Hematopoietic multipotent progenitor cell treated with erythropoietin and hydrocortisone succinate and interleukin-3 and kit ligand, for 15 days (in vitro differentiated cells): Measurements from ENCODE around the gene RAP1B.
A peak's percentile ranks its signal among the peaks of the same experiment; 100 is the strongest.

Experiments
- DNase-seq: peaks from one replicate; pipeline ENCODE4 v3.0.0-alpha.2; 2015; ENCODE audit warnings: low spot score

The RAP1B gene

GRCh38 chr12:68610370-68611093 lies at the start of gene RAP1B:
Gene RAP1B, plus strand, starts transcription at chr12:68610899. Its CDS starts 37,826 bp downstream, at chr12:68648725.
- DNase-seq = peak; percentile 93

- no peak for DNase-seq
These were observed 48.9 kb upstream of the RAP1B start for GRCh38 chr12:68561830-68562229.

GRCh38 chr12:68564166-68564565 lies 46.5 kb upstream of the RAP1B start:
- no peak for DNase-seq

GRCh38 chr12:68565391-68565903 lies 45.3 kb upstream of the RAP1B start:
- no peak for DNase-seq

GRCh38 chr12:68568922-68569569 lies 41.7 kb upstream of the RAP1B start:
- DNase-seq = no peak

GRCh38 chr12:68572661-68573060 lies 38.0 kb upstream of the RAP1B start:
- no peak for DNase-seq

GRCh38 chr12:68573406-68573805 lies 37.3 kb upstream of the RAP1B start:
- no peak for DNase-seq

GRCh38 chr12:68577949-68578348 lies 32.8 kb upstream of the RAP1B start:
- DNase-seq = no peak

GRCh38 chr12:68578765-68579164 lies 31.9 kb upstream of the RAP1B start:
- DNase-seq = no peak

DNA sequence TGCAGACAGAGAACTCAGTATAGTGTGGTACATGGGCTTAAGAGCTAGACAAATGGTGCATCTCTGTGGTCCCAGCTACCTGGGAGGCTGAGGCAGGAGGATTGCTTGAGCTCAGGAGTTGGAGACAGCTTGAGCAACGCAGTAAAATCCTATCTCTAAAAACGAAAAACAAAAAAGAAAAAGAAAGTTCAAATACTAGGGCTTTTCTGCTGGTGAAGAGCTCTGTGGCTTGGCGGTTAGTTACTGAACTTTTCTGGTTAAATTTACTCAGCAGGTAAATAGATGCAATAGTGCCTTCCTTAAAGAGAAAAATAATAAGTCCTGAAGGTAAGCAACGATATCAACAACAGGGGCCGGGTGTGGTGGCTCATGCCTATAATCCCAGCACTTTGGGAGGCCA lies 31.4 kb upstream of the RAP1B start:
- DNase-seq = no peak

DNA sequence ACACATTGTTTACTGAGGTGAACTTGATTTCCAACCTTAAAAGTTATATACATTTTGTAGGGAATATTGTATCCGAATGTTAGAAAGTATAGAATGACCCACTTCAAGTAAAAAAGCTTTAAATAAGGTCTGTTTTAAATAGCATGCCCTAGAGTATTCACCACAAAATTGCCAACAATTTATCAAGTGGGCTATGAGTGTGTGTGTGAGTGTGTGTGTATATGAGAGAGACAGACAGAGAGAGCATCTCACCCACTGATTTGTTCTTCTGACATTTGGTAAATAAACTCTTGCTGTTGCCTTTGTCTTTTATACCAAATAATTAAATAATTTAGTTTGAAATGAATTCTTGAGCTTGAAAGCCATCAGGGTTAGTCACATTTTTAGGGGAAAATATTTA lies 29.8 kb upstream of the RAP1B start:
- DNase-seq = no peak

DNA sequence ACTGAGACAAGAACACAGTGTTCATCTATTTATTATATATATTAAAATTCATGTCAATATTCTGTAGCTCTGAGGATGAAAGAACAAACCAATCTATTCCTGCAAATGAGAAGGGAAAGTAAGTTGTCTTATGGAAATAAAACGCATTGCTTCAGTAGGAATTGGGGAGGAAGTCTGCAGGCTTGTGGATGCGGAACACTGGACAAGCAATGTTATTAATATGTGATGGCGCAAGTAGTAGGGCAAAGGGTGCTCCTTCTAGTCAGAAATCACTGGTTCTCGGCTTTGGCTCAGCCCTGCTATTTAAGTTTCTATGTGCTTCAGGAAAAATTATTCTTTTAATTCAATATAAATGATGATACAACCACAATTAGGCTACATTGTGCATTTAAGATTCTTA lies 28.8 kb upstream of the RAP1B start:
- no peak for DNase-seq

DNA sequence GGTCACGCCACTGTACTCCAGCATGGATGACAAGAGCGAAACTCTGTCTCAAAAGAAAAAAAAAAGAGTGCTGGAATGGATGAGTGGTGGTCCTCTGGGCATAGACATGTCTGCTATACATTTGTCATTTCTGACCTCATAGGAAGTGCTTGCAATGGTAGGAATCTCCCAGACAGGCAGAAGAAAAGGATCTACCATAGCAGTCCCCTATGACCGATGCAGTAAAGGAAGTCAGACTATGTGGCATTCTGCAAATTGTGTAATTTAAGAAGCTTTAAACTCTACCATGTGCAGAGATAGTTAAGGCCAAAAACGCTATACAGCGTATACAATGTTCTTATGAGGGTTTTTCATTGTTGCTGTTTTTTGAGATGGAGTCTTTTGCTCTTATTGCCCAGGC lies 24.7 kb upstream of the RAP1B start:
- DNase-seq = no peak

DNA sequence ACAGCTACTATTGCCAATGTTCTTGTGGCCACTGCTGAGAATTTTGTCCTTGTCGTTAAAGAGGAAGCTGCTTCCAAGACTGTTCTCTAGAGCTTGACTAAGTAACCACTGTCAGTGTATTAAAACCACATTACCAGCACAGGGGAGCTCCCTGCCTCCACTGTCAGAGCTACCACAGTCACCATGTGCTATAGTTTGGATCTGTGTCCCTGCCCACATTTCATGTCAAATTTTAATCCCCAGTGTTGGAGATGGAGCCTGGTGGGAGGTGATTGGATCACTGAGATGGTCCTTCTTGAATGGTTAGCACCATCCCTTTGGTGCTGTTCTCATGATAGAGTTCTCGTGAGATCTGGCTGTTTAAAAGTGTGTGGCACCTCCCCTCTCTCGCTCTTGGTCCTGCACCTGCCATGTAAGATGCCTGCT lies 23.2 kb upstream of the RAP1B start:
- DNase-seq = no peak

GRCh38 chr12:68589194-68589593 lies 21.5 kb upstream of the RAP1B start:
- DNase-seq = no peak

DNA sequence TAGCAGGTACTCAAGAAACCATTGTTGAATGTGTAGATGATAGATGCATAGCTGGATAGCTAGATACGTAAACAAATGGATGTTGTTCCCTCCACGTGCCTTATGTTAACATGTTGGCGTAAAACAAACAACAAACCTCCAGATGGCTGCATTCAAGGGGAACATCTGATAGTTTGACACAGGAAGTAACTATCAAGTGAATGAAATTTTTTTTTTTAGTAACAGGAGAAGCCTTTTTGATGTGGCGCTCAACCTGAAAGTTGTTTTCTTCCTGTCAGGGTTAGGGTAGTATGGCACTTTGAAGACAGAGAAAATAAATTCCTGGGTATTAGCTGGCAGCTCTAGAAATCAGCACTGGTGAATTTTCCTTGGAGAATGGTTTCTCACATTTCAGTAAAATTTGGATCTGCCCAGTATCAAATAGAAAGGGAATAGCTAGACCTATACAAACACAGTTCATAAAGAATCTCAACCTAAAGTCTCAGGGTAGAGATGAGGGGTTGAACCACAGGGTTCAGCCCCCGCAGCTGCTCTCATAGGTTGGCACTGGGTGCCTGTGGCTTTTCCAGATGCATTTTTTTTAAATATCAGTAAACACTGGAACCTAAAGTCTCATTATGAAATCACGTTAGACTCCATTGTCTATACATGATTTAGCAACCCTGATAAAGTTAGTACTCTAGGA lies 18.8 kb upstream of the RAP1B start:
- DNase-seq = no peak

- no peak for DNase-seq
These were observed 15.5 kb upstream of the RAP1B start for GRCh38 chr12:68595241-68595640.

DNA sequence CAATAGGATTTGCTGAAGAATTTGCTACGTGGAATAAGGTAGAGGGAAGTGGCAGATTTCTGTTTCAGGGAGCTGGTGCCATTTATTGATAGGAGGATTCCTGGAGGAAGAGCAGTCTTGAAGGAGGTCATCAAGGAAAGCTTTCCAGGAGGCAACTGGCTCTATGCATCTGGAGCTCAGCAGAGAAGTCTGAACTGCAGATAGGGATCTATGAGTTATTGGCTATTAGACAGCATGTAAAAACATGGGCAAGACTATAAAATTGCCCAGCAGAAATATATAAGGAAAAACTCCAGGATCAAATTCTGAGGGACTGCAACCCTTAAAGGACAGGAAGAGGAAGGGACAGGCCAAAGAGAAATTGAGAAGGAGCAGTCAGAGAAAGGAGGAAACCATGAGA lies 8.9 kb upstream of the RAP1B start:
- DNase-seq = no peak

- DNase-seq = no peak
These were observed 8.0 kb upstream of the RAP1B start for GRCh38 chr12:68602720-68603119.

GRCh38 chr12:68608191-68608590 lies 2.5 kb upstream of the RAP1B start:
- no peak for DNase-seq

DNA sequence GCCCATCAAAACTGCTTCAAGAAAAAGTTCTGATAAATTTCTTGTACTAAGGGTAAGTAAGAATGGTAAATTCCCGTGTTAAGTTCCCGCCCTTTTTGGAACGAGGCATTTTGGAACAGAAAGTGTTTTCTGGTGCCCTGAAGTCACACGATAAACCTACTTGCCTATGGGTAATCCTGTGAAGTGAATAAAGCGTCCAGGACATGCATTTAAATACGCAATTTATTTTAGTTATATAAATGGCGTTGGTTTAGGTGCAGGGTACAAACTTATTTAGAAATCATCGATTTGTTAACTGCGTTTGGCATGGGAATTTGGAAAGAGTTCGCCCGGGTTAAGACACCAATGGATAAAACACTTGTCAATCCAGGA lies 715 bp upstream of the RAP1B start:
- DNase-seq = peak; percentile 39

DNA sequence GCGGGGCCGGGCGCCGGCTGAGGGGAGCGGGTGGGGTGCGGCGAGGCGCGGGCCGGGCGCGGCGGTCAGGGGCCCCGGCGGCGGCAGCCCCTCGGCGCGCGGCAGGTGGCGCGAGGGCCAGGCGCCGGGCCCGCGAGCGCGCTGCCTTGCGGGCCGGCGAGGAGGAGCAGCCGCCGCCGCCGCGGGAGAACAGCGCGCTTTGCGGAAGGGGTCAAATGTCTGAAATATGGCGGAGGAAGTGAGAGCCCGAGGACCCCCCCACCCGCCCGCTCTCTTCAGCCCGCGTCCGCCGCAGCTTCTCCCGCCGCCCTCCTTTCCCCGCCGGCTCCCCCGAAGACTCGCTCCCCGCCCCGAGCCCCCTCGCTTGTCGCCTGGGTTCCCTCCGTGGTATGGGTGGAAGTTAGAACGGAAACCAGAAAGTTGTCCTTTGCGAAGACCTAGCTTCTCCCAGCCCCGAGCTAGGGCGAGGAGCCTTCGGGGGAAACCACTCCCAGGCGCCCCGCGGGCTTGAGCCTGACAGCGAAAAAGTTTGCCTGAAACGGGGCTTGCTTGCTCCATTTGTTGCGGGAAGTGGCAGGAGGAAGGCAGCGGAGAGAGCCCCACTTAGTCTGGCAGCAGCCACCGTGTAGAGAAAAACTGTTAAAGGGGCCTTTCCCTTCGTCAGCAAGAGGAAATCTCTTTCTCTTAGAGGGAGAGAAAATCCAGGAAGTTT lies 551 bp downstream of the RAP1B start:
- peak; percentile 53 for DNase-seq

DNA sequence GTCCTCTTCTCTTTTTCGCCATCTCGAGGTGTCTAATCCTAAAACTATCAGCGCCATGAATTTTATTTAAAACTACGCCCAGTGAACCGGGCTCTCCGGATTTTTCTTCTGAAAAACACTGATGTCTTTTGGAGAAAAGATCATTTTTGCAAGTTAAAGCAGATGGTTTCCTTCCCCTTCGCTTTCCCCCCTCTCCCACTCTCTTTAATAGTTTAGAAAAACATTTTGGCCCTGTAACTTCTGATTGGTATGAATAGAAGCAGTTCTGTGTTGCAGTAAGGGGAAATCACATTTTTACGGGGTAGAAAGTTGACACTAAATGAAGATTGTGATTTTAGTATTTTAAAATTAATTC lies 1.1 kb downstream of the RAP1B start:
- DNase-seq = no peak
